Measurements from ENCODE around the gene ZDHHC3. TPM values are rescaled to one million over a fixed set of nuclear protein-coding genes. Genes with fewer than 3 reads are reported as not detected.

The ZDHHC3 gene
- total and polyA plus RNA-seq, 2 donors (not counting 1 experiment from before 2014, with no cell fraction given): 37.2 to 52.6 TPM

- Mint-ChIP-seq H3K27me3 (no peaks in the 10 kb centered on the region), H3K4me1 (peaks cover 19% of the 10 kb centered on the region), H3K27ac (no peak overlapping the region), H3K4me3 (no peak overlapping the region), H3K9me3 (ENCODE audit: insufficient read depth) (no peaks in the 10 kb centered on the region)
- WGBS (ENCODE audit: insufficient coverage): 87% methylated on average over 3 of the region's 3 CpGs
- DNase-seq: no peak
- no peak for TF ChIP-seq CTCF (IDR thresholded peaks at IDR 0.05)
- TF ChIP-seq EZH2 (IDR thresholded peaks at IDR 0.05; ENCODE audit: borderline replicate concordance, insufficient read depth, low read depth, low read length, poor library complexity, severe bottlenecking): no peak
- H4K20me1 ChIP-seq (ENCODE audit: control insufficient read depth, insufficient read depth, low read length, poor library complexity, severe bottlenecking): no peaks in the 10 kb centered on the region
- no peak overlapping the region for H3K4me3 ChIP-seq (ENCODE audit: control extremely low read depth in 1 of 5, extremely low read depth in 1 of 5, insufficient read depth in 1 of 5, low read depth in 2 of 5, low read length in 4 of 5)
- H3K27me3 ChIP-seq (replicated peaks in 1 of 4; ENCODE audit: control extremely low read depth in 1 of 4, control insufficient read depth in 3 of 4, insufficient read depth in 4 of 4, low read length in 3 of 4): no peaks in the 10 kb centered on the region
- POLR2A ChIA-PET: no interaction called here
- H3K4me2 ChIP-seq (replicated peaks; ENCODE audit: low read depth, low read length, poor library complexity, severe bottlenecking): no peak overlapping the region
- H3K27ac ChIP-seq (ENCODE audit: low read length in 2 of 2): no peak overlapping the region
- H3K36me3 ChIP-seq (replicated peaks in 1 of 2; ENCODE audit: control extremely low read depth in 1 of 2, control insufficient read depth in 1 of 2, extremely low read depth in 1 of 2, insufficient read depth in 2 of 2, low read length in 1 of 2): peaks cover 6 to 33% of the 10 kb centered on the region in 2 experiments
- no peak overlapping the region for H2AFZ ChIP-seq (ENCODE audit: insufficient read depth, low read depth, low read length, poor library complexity, severe bottlenecking)
- ATAC-seq (ENCODE audit: low read depth): no peak
- CTCF ChIA-PET: interaction anchor here (1.4 to 1.5 kb wide), 2 partner anchors 28 to 29 kb away, joined by 4 to 5 read pairs; no protein-coding TSS in a partner anchor
- peaks cover 11 to 13% of the 10 kb centered on the region in 2 donors for H3K4me1 ChIP-seq (ENCODE audit: control insufficient read depth in 2 of 2, insufficient read depth in 2 of 2, low read length in 2 of 2)
- no peaks in the 10 kb centered on the region for H3K9me3 ChIP-seq (ENCODE audit: control extremely low read depth in 1 of 3, control insufficient read depth in 2 of 3, insufficient read depth in 1 of 3, low read length in 2 of 3)
- intact Hi-C loops (cut with micrococcal nuclease): no loop called here
- H3K9ac ChIP-seq (ENCODE audit: low read length): no peak overlapping the region
- H3K79me2 ChIP-seq (ENCODE audit: control insufficient read depth, insufficient read depth, low read length): no peaks in the 10 kb centered on the region
Measured at GRCh38 chr3:45010811-45011333, 34.9 kb upstream of the ZDHHC3 start.

- Mint-ChIP-seq H3K9me3 (ENCODE audit: insufficient read depth) (no peaks in the 10 kb centered on the region), H3K27me3 (no peaks in the 10 kb centered on the region), H3K4me1 (peaks cover 19% of the 10 kb centered on the region), H3K27ac (no peak overlapping the region), H3K4me3 (no peak overlapping the region)
- H2AFZ ChIP-seq (ENCODE audit: insufficient read depth, low read depth, low read length, poor library complexity, severe bottlenecking): no peak overlapping the region
- ChIA-PET CTCF (no interaction called here), POLR2A (no interaction called here)
- no peaks in the 10 kb centered on the region for H3K79me2 ChIP-seq (ENCODE audit: control insufficient read depth, insufficient read depth, low read length)
- no peak for TF ChIP-seq EZH2 (IDR thresholded peaks at IDR 0.05; ENCODE audit: borderline replicate concordance, insufficient read depth, low read depth, low read length, poor library complexity, severe bottlenecking)
- H4K20me1 ChIP-seq (ENCODE audit: control insufficient read depth, insufficient read depth, low read length, poor library complexity, severe bottlenecking): no peaks in the 10 kb centered on the region
- no peak overlapping the region for H3K27ac ChIP-seq (ENCODE audit: low read length in 2 of 2)
- intact Hi-C loops (cut with micrococcal nuclease): no loop called here
- DNase-seq (no peak), ATAC-seq (ENCODE audit: low read depth) (no peak)
- H3K9me3 ChIP-seq (ENCODE audit: control extremely low read depth in 1 of 3, control insufficient read depth in 2 of 3, insufficient read depth in 1 of 3, low read length in 2 of 3): no peaks in the 10 kb centered on the region
- no peaks in the 10 kb centered on the region for H3K27me3 ChIP-seq (replicated peaks in 1 of 4; ENCODE audit: control extremely low read depth in 1 of 4, control insufficient read depth in 3 of 4, insufficient read depth in 4 of 4, low read length in 3 of 4)
- H3K36me3 ChIP-seq (replicated peaks in 1 of 2; ENCODE audit: control extremely low read depth in 1 of 2, control insufficient read depth in 1 of 2, extremely low read depth in 1 of 2, insufficient read depth in 2 of 2, low read length in 1 of 2): peaks cover 1 to 41% of the 10 kb centered on the region in 2 experiments
- 100% methylated on average over 1 of the region's 1 CpG for WGBS (ENCODE audit: insufficient coverage)
- no peak overlapping the region for H3K9ac ChIP-seq (ENCODE audit: low read length)
- H3K4me2 ChIP-seq (replicated peaks; ENCODE audit: low read depth, low read length, poor library complexity, severe bottlenecking): no peak overlapping the region
- no peak overlapping the region for H3K4me3 ChIP-seq (ENCODE audit: control extremely low read depth in 1 of 5, extremely low read depth in 1 of 5, insufficient read depth in 1 of 5, low read depth in 2 of 5, low read length in 4 of 5)
- H3K4me1 ChIP-seq (ENCODE audit: control insufficient read depth in 2 of 2, insufficient read depth in 2 of 2, low read length in 2 of 2): peaks cover 11 to 13% of the 10 kb centered on the region in 2 donors
Measured at GRCh38 chr3:45009868-45010267, 33.9 kb upstream of the ZDHHC3 start.
